Loucy (cell line): ENCODE measurements around the gene NUDT1.

ENCODE experiments used
- H2AFZ ChIP-seq: fragments of 200-600 bp; sonication (generic); 2 replicates; pipeline ENCODE4 v1.6.0; 2016; ENCODE audit warnings: antibody characterized with exemption, mild to moderate bottlenecking, low read length, moderate library complexity
- H3F3A ChIP-seq: fragments of 200-600 bp; 2 replicates; pipeline ENCODE4 v1.6.0; 2016; ENCODE audit warnings: antibody characterized with exemption, low read depth, mild to moderate bottlenecking
- H3K27me3 ChIP-seq: fragments of 200-600 bp; sonication (generic); 2 replicates; pipeline ENCODE4 v1.6.1; 2014; ENCODE audit warnings: low read length, mild to moderate bottlenecking; ENCODE audit not compliant: insufficient read depth, poor library complexity, severe bottlenecking
- H3K36me3 ChIP-seq: fragments of 200-600 bp; sonication (generic); 2 replicates; pipeline ENCODE4 v1.6.1; 2016; ENCODE audit warnings: low read length; ENCODE audit not compliant: insufficient read depth
- H3K4me1 ChIP-seq: fragments of 200-600 bp; sonication (generic); 2 replicates; pipeline ENCODE4 v1.5.1; 2014; ENCODE audit warnings: low read length, mild to moderate bottlenecking; ENCODE audit not compliant: insufficient read depth, poor library complexity, severe bottlenecking
- H3K4me2 ChIP-seq: fragments of 200-600 bp; sonication (generic); 2 replicates; pipeline ENCODE4 v1.6.0; 2014; ENCODE audit warnings: antibody characterized with exemption, low read length, low read depth, mild to moderate bottlenecking; ENCODE audit not compliant: poor library complexity, severe bottlenecking
- H3K4me3 ChIP-seq: fragments of 200-600 bp; sonication (generic); 2 replicates; pipeline ENCODE4 v1.5.1; 2014; ENCODE audit warnings: low read length, mild to moderate bottlenecking, mixed read lengths; ENCODE audit not compliant: poor library complexity, severe bottlenecking
- H3K79me2 ChIP-seq: fragments of 200-600 bp; sonication (generic); 2 replicates; pipeline ENCODE4 v1.6.1; 2014; ENCODE audit warnings: low read length; ENCODE audit not compliant: insufficient read depth
- H3K9ac ChIP-seq: fragments of 200-600 bp; sonication (generic); 2 replicates; pipeline ENCODE4 v1.6.0; 2014; ENCODE audit warnings: mild to moderate bottlenecking, low read depth, low read length, moderate library complexity; ENCODE audit not compliant: poor library complexity, severe bottlenecking
- H3K9me2 ChIP-seq: fragments of 200-600 bp; sonication (generic); replicated peaks from 2 replicates; pipeline ENCODE4 v1.6.1; 2016; ENCODE audit warnings: low read depth, low read length, mixed read lengths
- H3K9me3 ChIP-seq: fragments of 200-600 bp; sonication (generic); 2 replicates; pipeline ENCODE4 v1.6.1; 2014; ENCODE audit warnings: mild to moderate bottlenecking, antibody characterized with exemption, low read length, low read depth; ENCODE audit not compliant: insufficient read depth
- H4K20me1 ChIP-seq: fragments of 200-600 bp; sonication (generic); 2 replicates; pipeline ENCODE4 v1.6.0; 2014; ENCODE audit warnings: antibody characterized with exemption, low read length, mild to moderate bottlenecking; ENCODE audit not compliant: insufficient read depth, poor library complexity, severe bottlenecking
- CTCF ChIP-seq: fragments of 200-600 bp; sonication (generic); conservative IDR thresholded peaks from 2 replicates; pipeline ENCODE4 v1.5.1; 2014; ENCODE audit warnings: mild to moderate bottlenecking, antibody characterized with exemption, low read length
- EZH2phosphoT487 ChIP-seq: fragments of 200-600 bp; IDR thresholded peaks from 2 replicates; pipeline ENCODE4 v1.6.1; 2018; ENCODE audit warnings: antibody characterized with exemption, mild to moderate bottlenecking, moderate library complexity, borderline replicate concordance

The NUDT1 gene

GRCh38 chr7:2299870-2300512 is 58.0 kb downstream of the NUDT1 start:
- no peak overlapping the region for H3K9ac ChIP-seq
- H3F3A ChIP-seq: no peaks in the 10 kb centered on the region
- H2AFZ ChIP-seq: no peak overlapping the region
- H3K4me2 ChIP-seq: no peak overlapping the region
- peaks cover 6% of the 10 kb centered on the region; the same call in 1 of the 2 replicates for H3K79me2 ChIP-seq
- no peaks in the 10 kb centered on the region for H4K20me1 ChIP-seq
- TF ChIP-seq EZH2phosphoT487 (no peak), CTCF (no peak)
- H3K36me3 ChIP-seq: no peaks in the 10 kb centered on the region
- no peaks in the 10 kb centered on the region for H3K27me3 ChIP-seq
- H3K4me3 ChIP-seq: no peak overlapping the region
- no peaks in the 10 kb centered on the region for H3K9me3 ChIP-seq
- no peaks in the 10 kb centered on the region for H3K9me2 ChIP-seq
- no peaks in the 10 kb centered on the region for H3K4me1 ChIP-seq
